Measurements from ENCODE around the gene GRIK2.

GRIK2 gene

DNA sequence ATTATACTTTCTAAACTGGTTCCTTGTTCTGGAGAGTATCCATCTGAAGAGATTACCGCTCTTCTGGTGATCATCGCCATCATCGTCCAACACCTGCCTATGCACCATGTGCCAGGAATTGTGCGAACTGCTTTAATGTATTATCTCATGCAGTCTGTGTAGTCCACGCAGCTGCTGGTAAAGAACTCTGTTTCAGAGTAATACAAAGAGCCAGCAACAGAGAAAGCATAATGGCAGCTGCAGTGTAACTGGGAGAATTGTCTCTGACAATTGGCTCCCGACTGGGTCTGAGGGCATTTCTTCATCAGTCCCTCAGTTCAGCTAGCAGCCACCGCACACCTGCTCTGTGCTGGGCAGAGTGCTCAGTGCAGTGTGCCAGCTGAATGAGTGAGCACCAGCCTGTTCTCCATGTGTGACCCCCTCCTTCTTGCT lies 383.4 kb downstream of the GRIK2 start:
- TF ChIP-seq, protein P1, sequence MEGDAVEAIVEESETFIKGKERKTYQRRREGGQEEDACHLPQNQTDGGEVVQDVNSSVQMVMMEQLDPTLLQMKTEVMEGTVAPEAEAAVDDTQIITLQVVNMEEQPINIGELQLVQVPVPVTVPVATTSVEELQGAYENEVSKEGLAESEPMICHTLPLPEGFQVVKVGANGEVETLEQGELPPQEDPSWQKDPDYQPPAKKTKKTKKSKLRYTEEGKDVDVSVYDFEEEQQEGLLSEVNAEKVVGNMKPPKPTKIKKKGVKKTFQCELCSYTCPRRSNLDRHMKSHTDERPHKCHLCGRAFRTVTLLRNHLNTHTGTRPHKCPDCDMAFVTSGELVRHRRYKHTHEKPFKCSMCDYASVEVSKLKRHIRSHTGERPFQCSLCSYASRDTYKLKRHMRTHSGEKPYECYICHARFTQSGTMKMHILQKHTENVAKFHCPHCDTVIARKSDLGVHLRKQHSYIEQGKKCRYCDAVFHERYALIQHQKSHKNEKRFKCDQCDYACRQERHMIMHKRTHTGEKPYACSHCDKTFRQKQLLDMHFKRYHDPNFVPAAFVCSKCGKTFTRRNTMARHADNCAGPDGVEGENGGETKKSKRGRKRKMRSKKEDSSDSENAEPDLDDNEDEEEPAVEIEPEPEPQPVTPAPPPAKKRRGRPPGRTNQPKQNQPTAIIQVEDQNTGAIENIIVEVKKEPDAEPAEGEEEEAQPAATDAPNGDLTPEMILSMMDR (IDR thresholded peaks at IDR 0.05; ENCODE audit: extremely low read depth, missing control alignments), result no peak
- DNase-seq (ENCODE audit: low spot score), result no peak

DNA sequence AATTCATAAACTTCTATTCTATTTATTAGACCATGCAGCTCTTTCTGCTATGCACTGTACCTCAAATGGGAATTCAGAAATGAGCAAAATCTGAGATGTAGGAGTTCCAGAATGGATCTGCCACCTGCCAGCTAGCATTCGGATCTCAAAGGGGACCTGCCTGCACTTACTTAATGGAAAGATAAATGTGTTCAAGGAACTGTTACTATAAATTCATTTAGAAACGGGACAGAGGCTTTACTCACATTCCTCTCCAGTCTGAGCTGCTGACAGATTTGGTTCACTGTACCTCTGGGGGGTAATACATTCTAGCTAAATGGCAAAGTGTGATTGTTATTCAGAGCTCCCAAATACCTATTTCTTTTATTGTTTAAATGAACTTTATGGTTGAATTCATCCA lies 384.1 kb downstream of the GRIK2 start:
- TF ChIP-seq, protein P1 (IDR thresholded peaks at IDR 0.05; ENCODE audit: extremely low read depth, missing control alignments), result no peak
- DNase-seq (ENCODE audit: low spot score), result no peak

DNA sequence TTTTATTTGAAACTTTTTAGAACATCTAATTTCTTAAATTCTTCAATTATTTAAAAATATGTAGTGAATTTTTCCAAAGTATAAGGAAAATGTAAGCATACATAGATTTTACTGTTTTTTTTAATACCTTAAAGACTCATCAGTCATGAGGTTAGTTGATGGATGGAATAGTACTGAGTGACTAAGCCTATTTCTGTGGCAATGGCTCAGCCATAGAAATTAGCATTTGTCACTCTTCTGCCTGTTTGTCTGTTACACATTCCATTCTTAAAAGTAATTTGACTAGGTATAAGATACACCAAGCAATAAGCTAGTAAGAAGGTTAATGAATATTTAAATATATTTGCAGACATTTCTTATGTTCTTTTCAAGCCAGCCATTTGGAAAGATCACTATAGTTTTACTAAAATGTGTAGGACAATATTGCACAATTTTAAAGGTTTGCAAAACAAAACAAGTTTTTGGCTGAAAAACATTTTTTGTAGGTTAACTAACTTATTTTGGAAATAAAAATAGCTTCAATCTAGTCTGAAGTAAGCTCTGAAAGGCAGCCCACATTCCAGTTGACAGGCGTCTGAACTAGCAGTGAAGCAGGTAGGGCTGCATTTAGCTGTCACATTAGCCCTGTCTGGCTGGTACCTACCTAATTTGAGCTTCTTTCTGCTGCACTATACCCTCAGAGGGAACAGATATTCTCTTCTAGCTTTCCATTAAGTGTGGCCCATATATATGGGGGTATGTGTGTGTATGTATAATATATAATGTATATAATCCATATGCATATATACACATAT lies 385.7 kb downstream of the GRIK2 start:
- TF ChIP-seq, protein P1 (IDR thresholded peaks at IDR 0.05; ENCODE audit: extremely low read depth, missing control alignments), result no peak

DNA sequence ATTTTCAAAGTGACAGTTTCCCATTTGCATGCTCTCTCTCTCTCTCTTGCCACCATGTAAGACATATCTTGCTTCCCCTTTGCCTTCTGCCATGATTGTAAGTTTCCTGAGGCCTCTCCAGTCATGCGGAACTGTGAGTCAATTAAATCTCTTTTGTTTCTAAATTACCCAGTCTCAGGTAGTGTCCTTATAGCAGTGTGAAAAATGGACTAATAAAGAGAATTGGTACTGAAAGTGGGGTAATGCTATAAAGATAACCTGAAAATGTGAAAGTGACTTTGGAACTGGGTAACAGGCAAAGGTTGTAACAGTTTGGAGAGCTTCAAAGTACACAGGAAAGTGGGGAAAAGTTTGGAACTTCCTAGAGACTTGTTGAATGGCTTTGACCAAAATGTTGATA lies 389.8 kb downstream of the GRIK2 start:
- TF ChIP-seq, protein P1 (IDR thresholded peaks at IDR 0.05; ENCODE audit: extremely low read depth, missing control alignments), result no peak
- no peak for DNase-seq (ENCODE audit: low spot score)

More for the DNA sequence above, 385.7 kb downstream of the GRIK2 start:
- DNase-seq (ENCODE audit: low spot score), result no peak

DNA sequence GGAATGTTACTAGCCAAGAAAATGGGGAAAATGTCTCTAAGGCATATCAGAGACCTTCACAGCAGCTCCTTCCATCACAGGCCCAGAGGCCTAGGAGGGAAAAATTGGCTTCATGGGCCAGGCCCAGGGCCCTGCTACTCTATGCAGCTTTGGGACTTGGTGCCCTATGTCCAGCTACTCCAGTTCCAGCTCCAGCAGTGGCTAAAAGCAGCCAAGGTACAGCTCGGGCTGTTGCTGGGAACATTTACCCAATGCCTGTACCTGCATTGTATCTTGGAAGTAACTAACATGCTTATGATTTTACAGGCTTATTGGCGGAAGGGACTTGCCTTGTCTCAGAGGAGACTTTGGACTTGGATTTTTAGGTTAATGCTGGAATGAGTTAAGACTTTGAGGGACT lies 390.6 kb downstream of the GRIK2 start:
- TF ChIP-seq, protein P1 (IDR thresholded peaks at IDR 0.05; ENCODE audit: extremely low read depth, missing control alignments), result no peak
- no peak for DNase-seq (ENCODE audit: low spot score)

DNA sequence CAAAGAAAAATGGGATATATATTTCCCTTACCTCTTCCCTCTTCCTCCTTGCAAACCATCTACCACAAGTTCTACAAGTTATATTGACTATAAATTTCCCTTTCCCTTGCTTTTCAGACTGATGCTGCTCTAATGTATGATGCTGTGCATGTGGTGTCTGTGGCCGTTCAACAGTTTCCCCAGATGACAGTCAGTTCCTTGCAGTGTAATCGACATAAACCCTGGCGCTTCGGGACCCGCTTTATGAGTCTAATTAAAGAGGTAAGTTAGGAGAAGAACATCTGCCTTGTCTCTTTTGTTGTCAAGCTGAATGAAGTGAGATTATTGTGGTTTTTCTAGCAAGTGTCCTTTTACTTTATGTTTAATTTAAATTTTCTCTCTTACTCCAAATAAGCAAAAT lies 406.0 kb downstream of the GRIK2 start:
- no peak for DNase-seq (ENCODE audit: low spot score)
- TF ChIP-seq, protein P1 (IDR thresholded peaks at IDR 0.05; ENCODE audit: extremely low read depth, missing control alignments), result no peak

DNA sequence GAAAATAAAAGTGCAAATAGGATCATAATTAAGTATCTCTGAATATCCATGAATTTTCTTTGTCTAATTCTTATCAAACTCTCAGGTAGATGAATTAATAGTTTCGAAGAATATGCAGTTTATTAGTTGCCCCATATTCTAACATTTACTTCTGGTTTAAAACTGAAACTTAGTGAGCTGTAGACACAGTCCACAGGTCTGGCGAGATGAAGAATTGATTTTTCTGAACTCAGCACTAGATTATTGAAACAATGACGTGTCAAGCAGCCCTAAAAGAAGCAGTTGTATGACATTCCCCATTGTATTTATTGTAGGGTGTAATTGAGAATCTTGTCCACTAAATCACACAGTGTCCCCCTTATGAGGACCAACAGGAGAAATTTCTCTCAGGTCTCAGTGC lies 407.1 kb downstream of the GRIK2 start:
- TF ChIP-seq, protein P1 (IDR thresholded peaks at IDR 0.05; ENCODE audit: extremely low read depth, missing control alignments), result no peak
- no peak for DNase-seq (ENCODE audit: low spot score)

All from GM20000 (cell line).